Psoas muscle (tissue), 8 donors: Measurements from ENCODE around the gene SEC14L3. TPM values are rescaled to one million over a fixed set of nuclear protein-coding genes. Genes with fewer than 3 reads are reported as not detected.

Source experiments
- ATAC-seq, 4 donors: fragments of 200-7000 bp; cut with Tn5 transposase; one replicate each; pipeline ENCODE4 v1.9.1; 2020; ENCODE audit warnings: moderate library complexity in 3 of 4, mild to moderate bottlenecking in 2 of 4
- DNase-seq, 2 donors: peaks; one replicate each; pipeline ENCODE4 v3.0.0-alpha.2; 2020
- H3K27ac ChIP-seq: fragments of 200-600 bp; one replicate; pipeline ENCODE4 v1.8.0; 2022
- H3K27me3 ChIP-seq, 3 donors: fragments of 200-600 bp in 1 of 3; one replicate each; pipeline versions ENCODE4 v1.6.1 to v1.8.0; 2013 to 2022; ENCODE audit warnings: low read length in 2 of 3, mild to moderate bottlenecking in 2 of 3, moderate library complexity in 1 of 3; ENCODE audit not compliant: insufficient read depth in 3 of 3
- H3K36me3 ChIP-seq, 2 donors: fragments of 200-600 bp in 1 of 2; one replicate each; pipeline versions ENCODE4 v1.6.1 to v1.8.0; 2013 to 2022; ENCODE audit warnings: low read depth in 1 of 2, mild to moderate bottlenecking in 1 of 2, moderate library complexity in 1 of 2; ENCODE audit not compliant: insufficient read depth in 1 of 2
- H3K4me1 ChIP-seq: fragments of 200-600 bp; one replicate; pipeline ENCODE4 v1.8.0; 2022
- H3K4me3 ChIP-seq: fragments of 200-600 bp; one replicate; pipeline ENCODE4 v1.8.0; 2022; ENCODE audit warnings: mild to moderate bottlenecking
- H3K9me3 ChIP-seq: fragments of 200-600 bp; one replicate; pipeline ENCODE4 v1.8.0; 2022
- WGBS, 3 donors: extraction: QIAGEN DNeasy Blood & Tissue Kit; methylation state at CpG; one replicate each; pipeline versions ENCODE4 v1.1.6 to v1.1.7; 2013; 5-methylcytosine and 5-hydroxymethylcytosine counted together
- intact Hi-C, 2 donors: fragments of 100-400 bp; cut with DNase I; formaldehyde crosslinking; loops; one replicate each; pipeline versions ENCODE4 v1.11.0 to v1.14.2; 2022
- polyA plus RNA-seq, 3 donors: library from polyadenylated mRNA; stranded (reverse); fragments of 200-250 nt; gene quantifications; one replicate each; pipeline ENCODE4 v1.2.3, GENCODE V29; 2013
- total RNA-seq, 4 donors: library from RNA; stranded (reverse); fragmentation: NEBNext Ultra II Directional in 2 of 4; extraction: Animal tissue kit (Norgen Biotek cat#: 25700) in 2 of 4; gene quantifications; one replicate each; pipeline versions ENCODE4 v1.2.1 to v1.2.4, GENCODE V29; 2021 to 2023
- TF ChIP-seq, protein P1 (sequence below): fragments of 200-600 bp; IDR thresholded peaks from one replicate; pipeline ENCODE4 v1.8.0; 2022; ENCODE audit warnings: antibody characterized with exemption
- donor health status: healthy with polysubstance abuse.
- donor health status: DM: no; HTN: no; CAD: no; lungs with moderate emphysema.
- donor health status: Bipolar disorder and iron deficiency.
- donor health status: healthy.
- donor health status: DM: yes; HTN: yes; CAD: no.
- donor health status: DM: no; HTN: no; CAD: no.
- donor health status: DM: no; HTN: no; CAD: no.
- donor health status: DM: yes; HTN: yes; CAD: no.

The SEC14L3 gene
- total and polyA plus RNA-seq, 7 donors: 0.04 TPM; not detected in 6

DNA sequence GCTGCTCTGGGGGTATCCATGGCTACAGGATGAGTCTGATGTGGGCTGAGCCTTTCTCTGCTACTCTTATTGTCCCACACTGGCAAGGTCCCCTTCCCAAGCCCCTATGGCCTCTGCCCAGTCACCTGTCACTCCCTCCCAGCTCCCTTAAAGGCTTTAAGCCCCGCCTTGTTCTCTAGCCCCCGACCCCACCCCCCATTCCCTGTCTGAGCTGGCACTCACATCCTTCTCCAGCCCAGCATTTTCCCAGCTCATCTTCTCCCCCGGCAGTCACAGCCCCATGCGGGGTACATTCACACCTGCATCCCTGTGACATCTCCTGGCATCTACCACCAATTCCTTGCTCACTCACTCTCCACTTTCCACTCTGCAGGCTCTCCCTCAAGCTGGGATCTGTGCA is 41.9 kb downstream of the SEC14L3 start:
- TF ChIP-seq, protein P1, sequence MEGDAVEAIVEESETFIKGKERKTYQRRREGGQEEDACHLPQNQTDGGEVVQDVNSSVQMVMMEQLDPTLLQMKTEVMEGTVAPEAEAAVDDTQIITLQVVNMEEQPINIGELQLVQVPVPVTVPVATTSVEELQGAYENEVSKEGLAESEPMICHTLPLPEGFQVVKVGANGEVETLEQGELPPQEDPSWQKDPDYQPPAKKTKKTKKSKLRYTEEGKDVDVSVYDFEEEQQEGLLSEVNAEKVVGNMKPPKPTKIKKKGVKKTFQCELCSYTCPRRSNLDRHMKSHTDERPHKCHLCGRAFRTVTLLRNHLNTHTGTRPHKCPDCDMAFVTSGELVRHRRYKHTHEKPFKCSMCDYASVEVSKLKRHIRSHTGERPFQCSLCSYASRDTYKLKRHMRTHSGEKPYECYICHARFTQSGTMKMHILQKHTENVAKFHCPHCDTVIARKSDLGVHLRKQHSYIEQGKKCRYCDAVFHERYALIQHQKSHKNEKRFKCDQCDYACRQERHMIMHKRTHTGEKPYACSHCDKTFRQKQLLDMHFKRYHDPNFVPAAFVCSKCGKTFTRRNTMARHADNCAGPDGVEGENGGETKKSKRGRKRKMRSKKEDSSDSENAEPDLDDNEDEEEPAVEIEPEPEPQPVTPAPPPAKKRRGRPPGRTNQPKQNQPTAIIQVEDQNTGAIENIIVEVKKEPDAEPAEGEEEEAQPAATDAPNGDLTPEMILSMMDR: no peak
- no peaks in the 10 kb centered on the region for H3K27me3 ChIP-seq
- intact Hi-C loops: loop anchor here (5.0 to 10.0 kb wide), 3 partner anchors 38 to 175 kb away; partner anchors contain the start of genes CCDC157 (in 1 of the 2), SF3A1 (in 1 of the 2) and TCN2 (in 1 of the 2)
- 46 to 57% (median 54%) methylated on average over 4 of the region's 4 CpGs for WGBS, 3 donors
- no peaks in the 10 kb centered on the region for H3K36me3 ChIP-seq
- ATAC-seq (no peak), DNase-seq (no peak)
- H3K4me3 ChIP-seq: no peak overlapping the region
- H3K9me3 ChIP-seq: no peaks in the 10 kb centered on the region
- peaks cover 2% of the 10 kb centered on the region for H3K4me1 ChIP-seq
- no peak overlapping the region for H3K27ac ChIP-seq

DNA sequence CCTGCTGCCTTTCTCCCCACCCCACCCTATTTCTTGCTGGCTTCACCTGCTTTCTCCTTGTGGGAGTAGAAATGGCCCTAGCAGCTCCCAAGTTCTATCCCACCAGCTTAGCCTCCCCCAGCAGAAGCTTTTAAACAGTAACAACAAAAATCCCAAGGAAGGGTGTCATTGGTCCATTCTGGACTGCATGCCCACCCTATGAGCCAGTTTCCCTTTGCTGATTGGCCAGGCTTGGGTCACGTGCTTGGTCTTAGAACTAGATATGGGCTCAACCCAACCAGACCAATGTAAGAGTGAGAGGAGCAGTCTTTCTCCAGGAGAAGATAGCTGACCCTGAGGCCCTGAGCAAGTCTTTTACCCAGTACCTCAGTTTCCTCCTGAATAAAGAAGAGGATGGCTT is 43.9 kb downstream of the SEC14L3 start:
- ATAC-seq (no peak), DNase-seq (peak in 1 of 2 donors; percentile 21)
- H3K27me3 ChIP-seq: no peaks in the 10 kb centered on the region
- H3K4me3 ChIP-seq: no peak overlapping the region
- WGBS, 3 donors: 73 to 90% (median 74%) methylated on average over 1 of the region's 1 CpG
- TF ChIP-seq, protein P1: no peak
- H3K27ac ChIP-seq: no peak overlapping the region
- H3K36me3 ChIP-seq: no peaks in the 10 kb centered on the region
- intact Hi-C loops: loop anchor here (2.0 to 10.0 kb wide), 4 partner anchors 36 to 177 kb away; partner anchors contain the start of genes CCDC157 (in 1 of the 2), SF3A1 (in 1 of the 2) and TCN2 (in 1 of the 2)
- H3K9me3 ChIP-seq: no peaks in the 10 kb centered on the region
- peaks cover 9% of the 10 kb centered on the region for H3K4me1 ChIP-seq

DNA sequence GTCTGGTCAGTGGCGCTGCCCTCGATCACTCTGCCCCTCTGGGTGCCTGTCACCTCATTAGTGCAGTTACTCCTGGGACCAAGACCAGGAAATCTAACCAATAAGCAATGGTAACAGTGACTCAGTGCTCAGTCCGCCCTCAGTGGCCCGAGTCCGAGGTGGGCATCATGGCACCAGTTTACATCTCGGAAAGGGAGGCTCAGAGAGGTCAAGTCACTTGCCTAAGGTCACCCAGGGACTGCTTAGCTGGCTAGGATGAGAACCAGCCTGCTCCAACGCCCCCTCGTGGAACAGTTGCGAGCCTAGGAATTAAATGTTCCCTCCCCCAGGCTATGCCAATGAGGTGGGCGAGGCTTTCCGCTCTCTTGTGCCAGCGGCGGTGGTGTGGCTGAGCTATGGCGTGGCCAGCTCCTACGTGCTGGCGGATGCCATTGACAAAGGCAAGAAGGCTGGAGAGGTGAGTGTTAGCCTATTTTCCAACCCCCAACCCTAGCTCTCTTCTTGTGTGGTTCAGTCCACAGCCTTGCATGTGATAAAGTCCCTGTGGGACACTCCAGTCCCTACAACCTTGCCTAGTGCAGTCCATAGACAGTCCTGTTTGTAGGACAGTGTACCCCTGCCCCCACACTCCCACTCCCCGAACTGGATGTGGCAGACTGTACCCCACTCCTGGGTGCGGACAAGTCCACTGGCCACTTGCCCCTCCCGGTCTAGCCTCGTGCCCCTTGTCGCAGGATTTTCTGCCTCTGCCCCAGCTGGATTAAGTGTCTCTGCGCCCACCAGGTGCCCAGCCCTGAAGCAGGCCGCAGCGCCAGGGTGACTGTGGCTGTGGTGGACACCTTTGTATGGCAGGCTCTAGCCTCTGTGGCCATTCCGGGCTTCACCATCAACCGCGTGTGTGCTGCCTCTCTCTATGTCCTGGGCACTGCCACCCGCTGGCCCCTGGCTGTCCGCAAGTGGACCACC is 45.1 kb downstream of the SEC14L3 start:
- ATAC-seq (peak in 3 of 4 donors; percentile 15 to 31 (median 25)), DNase-seq (peak; percentile 81 to 89)
- 54 to 60% (median 55%) methylated on average over 29 of the region's 29 CpGs for WGBS, 3 donors
- Histone ChIP-seq H3K4me3 (peak overlapping the region; percentile 83), H3K4me1 (peaks cover 21% of the 10 kb centered on the region), H3K36me3 (no peaks in the 10 kb centered on the region), H3K27ac (peak overlapping the region; percentile 72), H3K9me3 (no peaks in the 10 kb centered on the region), H3K27me3 (no peaks in the 10 kb centered on the region)
- intact Hi-C loops: loop anchor here (2.0 to 10.0 kb wide), 4 partner anchors 34 to 178 kb away; partner anchors contain the start of genes CCDC157 (in 1 of the 2), SF3A1 (in 1 of the 2) and TCN2 (in 1 of the 2)
- TF ChIP-seq, protein P1: peak; percentile 40

DNA sequence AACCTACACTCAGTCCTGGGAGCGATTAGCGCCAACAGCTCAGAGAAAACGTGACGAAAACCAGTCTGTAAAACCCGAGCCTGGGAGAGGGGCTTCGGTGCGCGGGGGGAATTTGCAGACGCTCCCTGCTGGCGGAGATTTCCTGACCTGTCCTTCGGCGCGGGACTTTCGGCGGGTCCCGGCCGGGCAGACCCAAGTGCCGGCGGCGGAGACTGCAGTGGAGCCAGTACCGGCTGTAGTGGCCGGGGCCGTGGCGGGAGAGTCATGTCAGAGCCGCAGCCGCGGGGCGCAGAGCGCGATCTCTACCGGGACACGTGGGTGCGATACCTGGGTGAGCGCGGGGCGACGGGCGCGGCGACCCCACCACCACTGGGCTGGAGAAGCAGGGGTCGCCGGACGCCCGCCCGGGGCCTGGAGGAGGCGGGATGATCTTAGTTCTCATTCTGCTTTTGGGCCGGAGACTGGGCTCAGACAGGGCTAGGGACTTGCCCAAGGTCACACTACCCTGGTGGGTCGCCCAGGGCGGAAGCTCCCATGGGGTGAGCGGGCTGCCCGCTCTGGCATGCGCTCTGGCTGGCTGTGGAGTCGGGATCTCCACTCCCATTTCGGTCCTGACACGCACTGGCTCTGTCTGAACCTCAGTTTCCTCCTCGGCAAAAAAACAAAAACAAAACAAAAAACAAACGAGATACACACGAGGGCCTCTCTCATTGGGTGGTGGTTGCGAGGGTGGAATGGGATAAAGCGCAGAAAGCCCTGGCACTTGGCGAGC is 46.0 kb downstream of the SEC14L3 start, which contains the start of gene MTFP1:
Gene MTFP1 (plus strand): TSS at position 153 of the 772 bp plus-strand sequence. CDS start 112 bp downstream, at position 265.
- H3K36me3 ChIP-seq: peaks cover 0 to 8% of the 10 kb centered on the region in 2 donors
- peak within 1 kb of the TSS; percentile 72 for H3K27ac ChIP-seq
- H3K4me1 ChIP-seq: peaks cover 24% of the 10 kb centered on the region
- intact Hi-C loops: loop anchor here (2.0 to 10.0 kb wide), 4 partner anchors 34 to 179 kb away; partner anchors contain the start of genes CCDC157 (in 1 of the 2), SF3A1 (in 1 of the 2) and TCN2 (in 1 of the 2)
- no peaks in the 10 kb centered on the region for H3K9me3 ChIP-seq
- ATAC-seq (peak in 1 of 4 donors; percentile 7), DNase-seq (peak; percentile 67 to 74)
- WGBS, 3 donors: 1 to 2% (median 2%) methylated on average over 53 to 61 of the region's 61 CpGs
- TF ChIP-seq, protein P1: no peak
- no peaks in the 10 kb centered on the region for H3K27me3 ChIP-seq
- H3K4me3 ChIP-seq: peak within 1 kb of the TSS; percentile 83
